H9 (cell line): ENCODE measurements around the gene KCNIP4. TPM values are rescaled to one million over a fixed set of nuclear protein-coding genes. Genes with fewer than 3 reads are reported as not detected.

Experiments
- DNase-seq: peaks from one replicate; pipeline ENCODE4 v3.0.0-alpha.2; 2017
- H2AFZ ChIP-seq: one replicate; pipeline ENCODE4 v1.6.1; 2013; ENCODE audit warnings: mild to moderate bottlenecking, low read length, control low read depth, moderate library complexity
- H2AK5ac ChIP-seq: 2 replicates; pipeline ENCODE4 v1.6.1; 2013; ENCODE audit warnings: low read length, control low read depth, mixed read lengths; ENCODE audit not compliant: insufficient read length
- H2BK120ac ChIP-seq: one replicate; pipeline ENCODE4 v1.6.1; 2013; ENCODE audit warnings: low read depth, mild to moderate bottlenecking, low read length, control low read depth, inconsistent platforms; ENCODE audit not compliant: poor library complexity, severe bottlenecking
- H2BK12ac ChIP-seq: 2 replicates; pipeline ENCODE4 v1.6.1; 2013; ENCODE audit warnings: low read length, control low read depth, mixed read lengths, low read depth; ENCODE audit not compliant: insufficient read length
- H2BK15ac ChIP-seq: 2 replicates; pipeline ENCODE4 v1.6.1; 2013; ENCODE audit warnings: low read depth, low read length, control low read depth
- H2BK20ac ChIP-seq: one replicate; pipeline ENCODE4 v1.6.1; 2013; ENCODE audit warnings: low read depth, mild to moderate bottlenecking, low read length, control low read depth, inconsistent platforms; ENCODE audit not compliant: poor library complexity, severe bottlenecking
- H2BK5ac ChIP-seq: 2 replicates; pipeline ENCODE4 v1.6.1; 2013; ENCODE audit warnings: low read length, control low read depth, mixed read lengths; ENCODE audit not compliant: insufficient read length
- H3K14ac ChIP-seq: 2 replicates; pipeline ENCODE4 v1.6.1; 2013; ENCODE audit warnings: low read length, control low read depth; ENCODE audit not compliant: insufficient read depth
- H3K18ac ChIP-seq: 2 replicates; pipeline ENCODE4 v1.6.1; 2013; ENCODE audit warnings: low read depth, mild to moderate bottlenecking, mixed read lengths, low read length, control low read depth; ENCODE audit not compliant: insufficient read length
- H3K23ac ChIP-seq: 2 replicates; pipeline ENCODE4 v1.6.1; 2013; ENCODE audit warnings: low read length, control low read depth, mixed read lengths, low read depth; ENCODE audit not compliant: insufficient read length
- H3K23me2 ChIP-seq: 2 replicates; pipeline ENCODE4 v1.6.1; 2013; ENCODE audit warnings: low read depth, mild to moderate bottlenecking, mixed read lengths, low read length, control low read depth; ENCODE audit not compliant: insufficient read length, poor library complexity, severe bottlenecking
- H3K27ac ChIP-seq: 2 replicates; pipeline ENCODE4 v1.5.1; 2013; ENCODE audit warnings: low read length, control low read depth, mixed read lengths, low read depth; ENCODE audit not compliant: insufficient read length
- H3K27me3 ChIP-seq: 2 replicates; pipeline ENCODE4 v1.6.1; 2013; ENCODE audit warnings: low read length, control low read depth, inconsistent platforms; ENCODE audit not compliant: insufficient read depth
- H3K4ac ChIP-seq: 2 replicates; pipeline ENCODE4 v1.6.1; 2013; ENCODE audit warnings: low read depth, mild to moderate bottlenecking, control low read depth, inconsistent platforms, low read length, moderate library complexity
- H3K4me1 ChIP-seq: 2 replicates; pipeline ENCODE4 v1.6.1; 2013; ENCODE audit warnings: low read length, control low read depth, inconsistent platforms; ENCODE audit not compliant: insufficient read depth
- H3K4me2 ChIP-seq: 2 replicates; pipeline ENCODE4 v1.6.1; 2013; ENCODE audit warnings: low read length, control low read depth, mixed read lengths; ENCODE audit not compliant: insufficient read length, insufficient read depth
- H3K56ac ChIP-seq: 2 replicates; pipeline ENCODE4 v1.6.1; 2013; ENCODE audit warnings: low read depth, mild to moderate bottlenecking, mixed read lengths, low read length, control low read depth; ENCODE audit not compliant: insufficient read length
- H3K79me1 ChIP-seq: 2 replicates; pipeline ENCODE4 v1.6.1; 2013; ENCODE audit warnings: low read depth, mild to moderate bottlenecking, moderate library complexity, low read length, control low read depth, inconsistent platforms; ENCODE audit not compliant: insufficient read depth, poor library complexity, severe bottlenecking
- H3K79me2 ChIP-seq: 2 replicates; pipeline ENCODE4 v1.6.1; 2013; ENCODE audit warnings: low read length, control low read depth, inconsistent platforms; ENCODE audit not compliant: insufficient read depth
- H3K9ac ChIP-seq: 2 replicates; pipeline ENCODE4 v1.6.1; 2013; ENCODE audit warnings: low read length, control low read depth, mixed read lengths; ENCODE audit not compliant: insufficient read length; ENCODE audit errors: extremely low read depth
- H3K9me3 ChIP-seq: one replicate; pipeline ENCODE4 v1.6.1; 2013; ENCODE audit warnings: low read depth, low read length, inconsistent platforms; ENCODE audit not compliant: control insufficient read depth
- H3T11ph ChIP-seq: one replicate; pipeline ENCODE4 v1.6.1; 2013; ENCODE audit warnings: mild to moderate bottlenecking, low read length, control low read depth, inconsistent platforms
- H4K20me1 ChIP-seq: one replicate; pipeline ENCODE4 v1.6.1; 2013; ENCODE audit not compliant: control insufficient read depth, insufficient read length, insufficient read depth
- H4K5ac ChIP-seq: 2 replicates; pipeline ENCODE4 v1.6.1; 2013; ENCODE audit warnings: low read depth, mild to moderate bottlenecking, mixed read lengths, low read length, control low read depth; ENCODE audit not compliant: insufficient read length
- H4K8ac ChIP-seq: replicated peaks from 2 replicates; pipeline ENCODE4 v1.6.1; 2013; ENCODE audit warnings: low read length, control low read depth, mixed read lengths, low read depth; ENCODE audit not compliant: insufficient read length
- H4K91ac ChIP-seq: 2 replicates; pipeline ENCODE4 v1.6.1; 2013; ENCODE audit warnings: low read depth, mild to moderate bottlenecking, moderate library complexity, mixed read lengths, low read length, control low read depth; ENCODE audit not compliant: insufficient read length
- H3K27ac Mint-ChIP-seq, 3 experiments: 2 replicates in 2 of 3; 3 replicates in 1 of 3; pipeline ENCODE4 v1.8.0; 2020 to 2021; ENCODE audit warnings: mixed read lengths in 3 of 3, mild to moderate bottlenecking in 1 of 3, moderate library complexity in 1 of 3
- H3K27me3 Mint-ChIP-seq: 2 replicates; pipeline ENCODE4 v1.8.0; 2021; ENCODE audit warnings: low read depth, mild to moderate bottlenecking, moderate library complexity, mixed read lengths
- H3K36me3 Mint-ChIP-seq, 3 experiments: 2 replicates in 2 of 3; 3 replicates in 1 of 3; pipeline ENCODE4 v1.8.0; 2020 to 2021; ENCODE audit warnings: low read depth in 3 of 3, mixed read lengths in 3 of 3; ENCODE audit not compliant: insufficient read depth in 1 of 3
- H3K4me1 Mint-ChIP-seq, 2 experiments: 2 replicates each; pipeline ENCODE4 v1.8.0; 2020; ENCODE audit warnings: mixed read lengths in 2 of 2
- H3K4me3 Mint-ChIP-seq, 2 experiments: 2 replicates in 1 of 2; 3 replicates in 1 of 2; pipeline ENCODE4 v1.8.0; 2020 to 2021; ENCODE audit warnings: mild to moderate bottlenecking in 2 of 2, mixed read lengths in 2 of 2, moderate library complexity in 1 of 2
- H3K9me3 Mint-ChIP-seq, 2 experiments: 2 replicates in 1 of 2; 3 replicates in 1 of 2; pipeline ENCODE4 v1.8.0; 2020; ENCODE audit warnings: mild to moderate bottlenecking in 2 of 2, mixed read lengths in 2 of 2, moderate library complexity in 1 of 2
- CTCF ChIP-seq: fragments of 200-600 bp; sonication (generic); conservative IDR thresholded peaks from 3 replicates; pipeline ENCODE4 v1.8.0; 2021; ENCODE audit warnings: antibody characterized with exemption, mild to moderate bottlenecking
- WGBS: extraction: QIAGEN DNeasy Blood & Tissue Kit; methylation state at CpG from one replicate; pipeline ENCODE4 v1.1.7; 2013; ENCODE audit warnings: missing lambda C conversion rate, low lambda C conversion rate, mixed read lengths; ENCODE audit not compliant: insufficient read length; ENCODE audit errors: extremely low coverage; 5-methylcytosine and 5-hydroxymethylcytosine counted together
- total RNA-seq: library from RNA; stranded (reverse); gene quantifications from 2 replicates; pipeline ENCODE4 v1.2.1, GENCODE V29; 2021

Gene KCNIP4
- total RNA-seq, 1 experiment from 2014 or later = not detected

GRCh38 chr4:21664355-21664754 lies 284.2 kb downstream of the KCNIP4 start:
- no peaks in the 10 kb centered on the region for H3K23me2 ChIP-seq
- no peaks in the 10 kb centered on the region for H3K79me2 ChIP-seq
- no peak overlapping the region for H2AFZ ChIP-seq
- no peak overlapping the region for H4K5ac ChIP-seq
- H4K8ac ChIP-seq = no peak overlapping the region
- H3K56ac ChIP-seq = no peak overlapping the region
- H3K14ac ChIP-seq = no peak overlapping the region
- H2BK5ac ChIP-seq = no peak overlapping the region
- H4K20me1 ChIP-seq = no peaks in the 10 kb centered on the region
- Mint-ChIP-seq H3K27me3 (no peaks in the 10 kb centered on the region; the same call in 1 of the 2 replicates), H3K36me3 (no peaks in the 10 kb centered on the region), H3K4me1 (no peaks in the 10 kb centered on the region), H3K4me3 (no peak overlapping the region), H3K27ac (no peak overlapping the region), H3K9me3 (no peaks in the 10 kb centered on the region)
- no peak overlapping the region for H2BK12ac ChIP-seq
- H3K23ac ChIP-seq = no peak overlapping the region
- H3T11ph ChIP-seq = no peak overlapping the region
- H2BK15ac ChIP-seq = no peak overlapping the region
- no peak for TF ChIP-seq CTCF
- no peak overlapping the region for H3K9ac ChIP-seq
- H4K91ac ChIP-seq = no peak overlapping the region
- no peak overlapping the region for H3K18ac ChIP-seq
- H2BK120ac ChIP-seq = no peak overlapping the region
- no peak overlapping the region for H3K27ac ChIP-seq
- H3K27me3 ChIP-seq = no peaks in the 10 kb centered on the region
- H2BK20ac ChIP-seq = no peak overlapping the region
- no peaks in the 10 kb centered on the region for H3K4me1 ChIP-seq
- H3K4me2 ChIP-seq = no peak overlapping the region
- H3K79me1 ChIP-seq = no peaks in the 10 kb centered on the region
- H3K4ac ChIP-seq = no peak overlapping the region
- WGBS = no CpG with 5 or more reads among the region's 2 CpGs
- H2AK5ac ChIP-seq = no peak overlapping the region
- DNase-seq = no peak
- no peaks in the 10 kb centered on the region for H3K9me3 ChIP-seq
